Suppressor macrophage treated with lipopolysaccharide for 1 hour (primary cell): ENCODE data around the gene ZNF554.
"Not testable (repeated sequence)": the region's sequence is repeated elsewhere in the genome, so short reads cannot be mapped to it uniquely, and the experiment has no call there.

ENCODE experiments used
- DNase-seq, 3 donors: peaks; one replicate each; pipeline ENCODE4 v3.0.0-alpha.2; 2020 to 2022

The ZNF554 gene

DNA sequence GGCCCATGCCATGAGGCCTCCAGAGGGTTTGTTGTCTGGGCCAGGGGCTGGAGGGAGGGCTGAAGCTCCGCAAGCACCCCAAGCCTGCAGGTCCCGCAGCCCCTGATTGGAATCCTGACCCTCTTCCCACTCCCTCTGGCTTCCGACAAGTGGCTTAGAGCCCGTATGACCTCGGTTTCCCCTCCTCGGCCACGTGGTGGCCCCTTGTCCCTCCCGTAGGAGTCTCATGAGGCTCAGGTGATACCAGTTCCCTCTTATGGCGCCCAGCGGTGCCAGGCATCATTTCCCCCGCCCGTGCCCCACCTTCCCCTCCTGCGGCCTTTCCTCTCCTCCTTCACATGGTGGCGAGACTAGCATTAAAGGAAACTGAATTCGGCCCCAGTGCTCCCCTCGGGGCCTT is 28.2 kb upstream of the ZNF554 start:
- no peak for DNase-seq

- DNase-seq = no peak
These were observed 27.8 kb upstream of the ZNF554 start for GRCh38 chr19:2791876-2792275.

- DNase-seq = not testable (repeated sequence)
These were observed 27.0 kb upstream of the ZNF554 start for GRCh38 chr19:2792666-2793065.

GRCh38 chr19:2793126-2793525 is 26.5 kb upstream of the ZNF554 start:
- no peak for DNase-seq

- no peak for DNase-seq
These were observed 26.1 kb upstream of the ZNF554 start for GRCh38 chr19:2793577-2793976.

GRCh38 chr19:2795827-2796658 is 23.6 kb upstream of the ZNF554 start:
- no peak for DNase-seq

- DNase-seq = no peak
These were observed 22.9 kb upstream of the ZNF554 start for GRCh38 chr19:2796659-2797266.

GRCh38 chr19:2797280-2797679 is 22.4 kb upstream of the ZNF554 start:
- no peak for DNase-seq

- DNase-seq = no peak
These were observed 21.4 kb upstream of the ZNF554 start for GRCh38 chr19:2798158-2798685.

DNA sequence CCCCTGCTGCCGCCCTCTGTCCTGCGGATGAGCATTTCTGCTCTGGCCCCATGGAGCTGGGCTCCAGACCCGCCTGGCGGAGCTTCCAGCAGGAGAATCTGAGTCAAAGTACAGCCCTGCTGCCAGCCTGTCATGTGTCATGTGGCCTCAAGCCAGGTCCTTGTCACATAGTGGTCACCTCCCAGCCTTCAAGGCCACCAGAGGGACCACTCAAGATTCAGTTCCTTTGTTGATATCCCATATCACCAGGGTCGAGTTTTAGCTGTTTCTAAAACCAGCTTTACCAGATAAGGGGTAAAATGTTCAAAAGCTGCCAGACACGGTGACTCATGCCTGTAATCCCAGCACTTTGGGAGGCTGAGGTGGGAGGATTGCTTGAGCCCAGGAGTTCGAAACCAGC is 20.9 kb upstream of the ZNF554 start:
- no peak for DNase-seq

- DNase-seq = no peak
These were observed 20.2 kb upstream of the ZNF554 start for GRCh38 chr19:2799273-2800020.

- DNase-seq = no peak
These were observed 19.2 kb upstream of the ZNF554 start for GRCh38 chr19:2800506-2800905.

DNA sequence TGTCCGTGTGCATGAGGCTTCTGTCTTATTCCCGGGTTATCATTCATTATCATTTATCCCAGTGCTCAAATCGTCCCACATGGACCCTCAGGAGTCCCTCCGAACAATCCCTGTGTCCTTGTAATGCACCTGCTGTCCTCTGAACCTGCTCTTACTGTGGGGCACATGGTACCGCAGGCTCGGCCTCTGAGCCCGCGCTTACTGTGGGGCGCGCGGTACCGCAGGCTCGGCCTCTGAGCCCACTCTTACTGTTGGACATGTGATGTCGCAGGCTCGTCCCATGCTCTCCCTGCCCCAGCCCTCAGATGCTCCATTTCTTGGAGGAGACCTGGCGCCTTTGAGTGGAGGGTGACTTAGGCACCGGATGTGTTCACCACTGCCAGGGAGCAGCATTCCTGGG is 16.8 kb upstream of the ZNF554 start:
- no peak for DNase-seq

- no peak for DNase-seq
These were observed 16.0 kb upstream of the ZNF554 start for GRCh38 chr19:2803486-2804155.

DNA sequence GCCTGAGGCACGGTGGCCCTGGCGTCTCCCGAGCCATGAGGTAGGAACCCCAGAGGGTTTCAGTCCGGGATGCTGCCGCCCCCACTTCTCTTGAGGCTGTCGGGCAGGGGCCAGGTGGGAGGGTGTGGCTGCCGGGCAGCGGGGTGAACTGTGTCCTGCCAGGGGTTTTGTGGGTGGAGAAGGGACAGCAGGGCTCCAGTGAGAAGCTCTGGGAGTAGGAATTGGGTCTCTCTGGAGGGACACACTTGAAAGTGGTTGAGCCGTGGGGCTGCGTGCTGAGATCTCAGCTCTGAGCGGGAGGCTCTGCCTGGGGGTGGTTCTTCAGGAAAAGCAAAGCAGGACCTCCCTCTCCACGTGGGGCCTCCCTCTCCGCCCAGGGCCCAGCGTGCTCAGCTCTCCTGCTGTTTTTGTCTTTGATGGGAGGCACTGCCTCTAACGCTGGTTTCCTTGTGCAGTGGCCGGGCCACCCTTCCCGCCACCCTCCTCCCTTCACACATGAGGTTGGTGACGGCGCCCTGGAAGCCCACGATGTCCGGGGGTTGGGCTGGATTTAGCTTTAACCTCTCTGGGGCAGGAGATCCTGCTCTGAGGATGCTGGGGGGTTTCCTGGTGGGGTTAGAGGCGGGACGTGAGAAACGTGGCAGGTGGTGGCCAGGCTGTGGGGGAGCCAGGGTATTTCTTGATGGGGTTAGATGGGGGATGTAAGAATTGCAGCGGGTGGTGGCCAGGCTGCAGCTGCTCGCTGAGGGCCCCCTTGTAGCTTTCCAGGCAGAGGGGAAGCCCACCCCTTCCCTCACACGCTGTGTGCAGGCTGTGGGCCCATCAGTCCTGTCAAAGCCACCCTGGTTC is 15.3 kb upstream of the ZNF554 start:
- no peak for DNase-seq

DNA sequence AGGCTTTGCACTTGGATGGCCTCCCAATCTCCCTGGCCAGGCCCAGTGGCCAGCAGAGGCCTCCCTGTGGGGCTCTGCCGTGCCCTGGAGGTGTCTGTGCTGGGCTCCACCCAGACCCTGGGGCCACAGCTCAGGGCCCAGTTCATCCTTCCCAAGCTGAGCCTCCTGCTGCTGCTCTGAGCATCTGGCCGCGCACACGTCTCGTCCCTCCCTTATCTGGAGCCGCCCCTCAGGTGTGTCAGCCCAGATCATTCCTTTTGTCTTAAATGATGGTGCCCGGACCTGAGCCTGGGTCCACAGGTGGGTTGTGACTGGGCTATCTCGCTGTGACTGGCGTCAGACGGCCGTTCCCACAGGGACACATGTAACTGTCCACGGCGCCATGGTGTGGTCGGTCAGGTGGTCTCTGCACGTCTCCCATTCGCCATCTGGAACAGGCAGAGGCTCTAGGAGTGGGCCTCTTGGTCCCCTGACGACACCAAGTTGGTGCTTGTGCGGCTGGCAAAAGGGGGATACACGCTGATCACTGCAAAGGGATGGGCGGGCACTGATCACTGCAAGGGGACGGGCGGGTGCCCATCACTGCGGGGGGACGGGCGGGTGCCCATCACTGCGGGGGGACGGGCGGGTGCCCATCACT is 14.3 kb upstream of the ZNF554 start:
- DNase-seq = no peak

DNA sequence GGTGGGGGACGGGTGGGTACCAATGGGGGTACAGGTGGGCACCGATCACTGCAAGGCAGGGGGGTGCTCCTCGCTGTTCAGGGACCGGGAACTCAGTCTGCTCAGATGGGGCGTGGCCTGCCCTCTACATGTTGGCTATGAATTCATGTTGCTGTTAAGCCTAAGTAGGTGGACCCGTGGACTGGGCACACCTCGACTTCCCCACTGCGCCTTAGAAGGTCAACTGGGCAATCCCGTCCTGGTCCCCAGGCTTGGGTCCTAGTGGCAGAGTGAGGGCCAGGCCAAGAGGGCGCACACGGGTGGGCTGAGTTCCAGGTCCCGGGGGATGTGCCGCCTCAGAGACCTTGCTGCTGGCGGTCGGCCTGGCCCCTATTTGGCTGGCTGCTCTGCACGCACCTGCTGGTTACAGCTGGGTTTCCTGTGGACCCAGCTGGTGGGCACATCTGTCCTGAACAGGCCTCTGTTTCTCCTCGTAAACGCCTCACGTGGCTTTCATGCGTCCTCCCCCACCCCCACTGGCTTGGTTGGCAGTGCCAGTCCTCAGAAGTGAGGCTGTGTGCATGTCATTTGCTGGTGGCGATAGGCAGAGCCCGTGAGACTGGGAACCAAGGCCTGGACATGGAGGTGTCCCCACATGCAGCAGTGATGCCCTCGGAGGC is 13.5 kb upstream of the ZNF554 start:
- no peak for DNase-seq

- DNase-seq = no peak
These were observed 12.8 kb upstream of the ZNF554 start for GRCh38 chr19:2806736-2807378.

DNA sequence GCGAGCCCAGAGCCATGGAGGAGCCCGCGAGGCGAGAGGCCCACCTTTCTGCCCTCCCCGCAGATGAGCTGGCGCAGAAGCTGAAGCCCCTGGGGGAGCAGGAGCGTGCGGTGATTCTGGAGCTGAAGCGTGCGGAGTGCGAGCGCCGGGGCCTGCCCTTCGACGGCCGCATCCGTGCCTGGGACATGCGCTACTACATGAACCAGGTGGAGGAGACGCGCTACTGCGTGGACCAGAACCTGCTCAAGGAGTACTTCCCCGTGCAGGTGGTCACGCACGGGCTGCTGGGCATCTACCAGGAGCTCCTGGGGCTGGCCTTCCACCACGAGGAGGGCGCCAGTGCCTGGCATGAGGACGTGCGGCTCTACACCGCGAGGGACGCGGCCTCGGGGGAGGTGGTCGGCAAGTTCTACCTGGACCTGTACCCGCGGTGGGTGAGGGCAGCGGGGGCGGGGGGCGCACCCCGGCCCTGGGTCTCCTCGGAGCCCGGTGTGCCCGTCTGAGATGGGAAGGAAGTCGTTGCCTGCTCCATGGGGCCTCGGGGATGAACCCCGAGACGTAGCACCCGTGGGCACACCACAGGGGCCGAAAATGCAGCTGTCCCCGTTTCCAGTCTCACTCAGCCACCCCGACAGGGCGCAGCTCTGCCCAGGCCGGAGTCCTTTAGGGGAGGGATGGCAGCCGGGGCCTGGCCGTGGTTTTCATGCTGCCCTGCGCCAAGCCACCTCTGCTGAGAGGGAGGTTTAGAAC is 12.1 kb upstream of the ZNF554 start:
- DNase-seq = no peak
